Measurements from ENCODE around the gene KRTAP10-4.

The KRTAP10-4 gene

GRCh38 chr21:44568667-44569556 lies 4.6 kb upstream of the KRTAP10-4 start:
- Histone ChIP-seq H3K4me3 (IDR thresholded peaks at IDR 0.05; ENCODE audit: insufficient read depth, low read depth, low read length) (no peak overlapping the region), H3K27me3 (ENCODE audit: insufficient read depth, low read depth) (peaks cover 57% of the 10 kb centered on the region), H3K9ac (no peak overlapping the region), H3K4me1 (ENCODE audit: low read depth, poor library complexity, severe bottlenecking) (no peaks in the 10 kb centered on the region), H3K4me2 (no peak overlapping the region), H3K27ac (no peak overlapping the region), H2AFZ (ENCODE audit: low read depth) (no peak overlapping the region), H3K36me3 (ENCODE audit: insufficient read depth) (no peaks in the 10 kb centered on the region), H4K20me1 (ENCODE audit: insufficient read depth) (no peaks in the 10 kb centered on the region), H3K79me2 (ENCODE audit: insufficient read depth, low read depth) (no peaks in the 10 kb centered on the region)
- TF ChIP-seq CTCF (conservative IDR thresholded peaks at IDR 0.05; ENCODE audit: low read depth, low read length) = no peak

- Histone ChIP-seq H3K4me1 (ENCODE audit: low read depth, poor library complexity, severe bottlenecking) (no peaks in the 10 kb centered on the region), H3K36me3 (ENCODE audit: insufficient read depth) (no peaks in the 10 kb centered on the region), H2AFZ (ENCODE audit: low read depth) (no peak overlapping the region), H3K9ac (no peak overlapping the region), H3K4me3 (IDR thresholded peaks at IDR 0.05; ENCODE audit: insufficient read depth, low read depth, low read length) (no peak overlapping the region), H3K27ac (no peak overlapping the region), H3K27me3 (ENCODE audit: insufficient read depth, low read depth) (peaks cover 59% of the 10 kb centered on the region), H3K79me2 (ENCODE audit: insufficient read depth, low read depth) (no peaks in the 10 kb centered on the region), H4K20me1 (ENCODE audit: insufficient read depth) (no peaks in the 10 kb centered on the region), H3K4me2 (no peak overlapping the region)
- no peak for TF ChIP-seq CTCF (conservative IDR thresholded peaks at IDR 0.05; ENCODE audit: low read depth, low read length)
Measured at GRCh38 chr21:44569861-44570517, 3.5 kb upstream of the KRTAP10-4 start.

GRCh38 chr21:44571296-44571695 lies 2.2 kb upstream of the KRTAP10-4 start:
- no peak overlapping the region for H3K4me3 ChIP-seq (IDR thresholded peaks at IDR 0.05; ENCODE audit: insufficient read depth, low read depth, low read length)
- no peak overlapping the region for H3K9ac ChIP-seq
- H3K27ac ChIP-seq = no peak overlapping the region
- H3K27me3 ChIP-seq (ENCODE audit: insufficient read depth, low read depth) = peaks cover 49% of the 10 kb centered on the region
- TF ChIP-seq CTCF (conservative IDR thresholded peaks at IDR 0.05; ENCODE audit: low read depth, low read length) = no peak
- H4K20me1 ChIP-seq (ENCODE audit: insufficient read depth) = no peaks in the 10 kb centered on the region
- H3K36me3 ChIP-seq (ENCODE audit: insufficient read depth) = no peaks in the 10 kb centered on the region
- no peak overlapping the region for H2AFZ ChIP-seq (ENCODE audit: low read depth)
- no peaks in the 10 kb centered on the region for H3K79me2 ChIP-seq (ENCODE audit: insufficient read depth, low read depth)
- H3K4me1 ChIP-seq (ENCODE audit: low read depth, poor library complexity, severe bottlenecking) = no peaks in the 10 kb centered on the region
- no peak overlapping the region for H3K4me2 ChIP-seq

GRCh38 chr21:44571844-44572782 lies 1.4 kb upstream of the KRTAP10-4 start:
- TF ChIP-seq CTCF (conservative IDR thresholded peaks at IDR 0.05; ENCODE audit: low read depth, low read length) = no peak
- Histone ChIP-seq H2AFZ (ENCODE audit: low read depth) (no peak overlapping the region), H3K36me3 (ENCODE audit: insufficient read depth) (no peaks in the 10 kb centered on the region), H3K4me1 (ENCODE audit: low read depth, poor library complexity, severe bottlenecking) (no peaks in the 10 kb centered on the region), H4K20me1 (ENCODE audit: insufficient read depth) (no peaks in the 10 kb centered on the region), H3K4me2 (no peak overlapping the region), H3K79me2 (ENCODE audit: insufficient read depth, low read depth) (no peaks in the 10 kb centered on the region), H3K4me3 (IDR thresholded peaks at IDR 0.05; ENCODE audit: insufficient read depth, low read depth, low read length) (no peak overlapping the region), H3K27me3 (ENCODE audit: insufficient read depth, low read depth) (peaks cover 45% of the 10 kb centered on the region), H3K9ac (no peak overlapping the region), H3K27ac (no peak overlapping the region)

Data from KMS-11 (cell line).